ENCODE results near the gene PBXIP1.

PBXIP1 gene, protein sequence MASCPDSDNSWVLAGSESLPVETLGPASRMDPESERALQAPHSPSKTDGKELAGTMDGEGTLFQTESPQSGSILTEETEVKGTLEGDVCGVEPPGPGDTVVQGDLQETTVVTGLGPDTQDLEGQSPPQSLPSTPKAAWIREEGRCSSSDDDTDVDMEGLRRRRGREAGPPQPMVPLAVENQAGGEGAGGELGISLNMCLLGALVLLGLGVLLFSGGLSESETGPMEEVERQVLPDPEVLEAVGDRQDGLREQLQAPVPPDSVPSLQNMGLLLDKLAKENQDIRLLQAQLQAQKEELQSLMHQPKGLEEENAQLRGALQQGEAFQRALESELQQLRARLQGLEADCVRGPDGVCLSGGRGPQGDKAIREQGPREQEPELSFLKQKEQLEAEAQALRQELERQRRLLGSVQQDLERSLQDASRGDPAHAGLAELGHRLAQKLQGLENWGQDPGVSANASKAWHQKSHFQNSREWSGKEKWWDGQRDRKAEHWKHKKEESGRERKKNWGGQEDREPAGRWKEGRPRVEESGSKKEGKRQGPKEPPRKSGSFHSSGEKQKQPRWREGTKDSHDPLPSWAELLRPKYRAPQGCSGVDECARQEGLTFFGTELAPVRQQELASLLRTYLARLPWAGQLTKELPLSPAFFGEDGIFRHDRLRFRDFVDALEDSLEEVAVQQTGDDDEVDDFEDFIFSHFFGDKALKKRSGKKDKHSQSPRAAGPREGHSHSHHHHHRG

DNA sequence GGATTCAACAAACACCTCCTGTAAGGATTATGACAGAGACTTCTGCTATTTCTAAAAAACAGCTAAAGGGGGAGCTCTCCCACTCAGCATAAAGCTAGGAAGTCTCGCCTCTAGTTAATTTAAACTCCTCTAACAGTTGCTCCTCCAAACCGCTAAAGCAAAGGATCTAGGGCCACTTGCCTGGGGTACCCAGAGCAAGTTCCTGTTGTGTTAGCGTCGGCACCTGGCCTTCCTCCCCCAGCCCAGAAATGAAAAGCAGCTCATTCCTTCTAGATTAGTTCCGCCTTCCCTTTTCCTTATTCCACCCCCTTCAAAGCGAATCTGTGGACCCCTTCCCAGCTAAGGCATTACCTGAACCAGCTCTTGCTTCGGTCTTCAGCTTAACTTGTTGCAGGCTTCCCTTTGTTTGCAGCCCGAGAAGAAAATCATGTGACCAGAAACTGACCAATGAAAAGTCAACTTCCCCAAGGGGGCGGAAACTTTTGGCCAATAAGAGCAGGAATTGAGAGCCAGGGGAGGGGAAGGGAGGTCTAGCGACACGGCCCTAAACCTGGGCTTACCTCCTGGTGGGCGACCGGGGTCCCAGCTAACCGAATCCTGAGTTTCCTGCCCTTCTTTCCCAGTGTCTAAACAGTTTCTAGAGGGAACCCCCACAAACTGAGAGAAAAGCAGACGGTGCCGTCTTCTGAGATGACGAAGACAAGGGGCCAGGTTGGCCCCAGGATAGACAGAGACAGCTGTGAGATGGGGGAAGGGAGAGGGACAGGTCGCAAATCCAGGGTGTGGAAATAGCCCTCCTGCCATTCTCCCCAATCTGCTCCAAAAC, at the start of gene PBXIP1:
PBXIP1 (minus strand) TSS at position 382 of the 826 bp plus-strand sequence. CDS start 2,378 bp downstream, outside the sequence.
- peak; percentile 94 for DNase-seq

DNA sequence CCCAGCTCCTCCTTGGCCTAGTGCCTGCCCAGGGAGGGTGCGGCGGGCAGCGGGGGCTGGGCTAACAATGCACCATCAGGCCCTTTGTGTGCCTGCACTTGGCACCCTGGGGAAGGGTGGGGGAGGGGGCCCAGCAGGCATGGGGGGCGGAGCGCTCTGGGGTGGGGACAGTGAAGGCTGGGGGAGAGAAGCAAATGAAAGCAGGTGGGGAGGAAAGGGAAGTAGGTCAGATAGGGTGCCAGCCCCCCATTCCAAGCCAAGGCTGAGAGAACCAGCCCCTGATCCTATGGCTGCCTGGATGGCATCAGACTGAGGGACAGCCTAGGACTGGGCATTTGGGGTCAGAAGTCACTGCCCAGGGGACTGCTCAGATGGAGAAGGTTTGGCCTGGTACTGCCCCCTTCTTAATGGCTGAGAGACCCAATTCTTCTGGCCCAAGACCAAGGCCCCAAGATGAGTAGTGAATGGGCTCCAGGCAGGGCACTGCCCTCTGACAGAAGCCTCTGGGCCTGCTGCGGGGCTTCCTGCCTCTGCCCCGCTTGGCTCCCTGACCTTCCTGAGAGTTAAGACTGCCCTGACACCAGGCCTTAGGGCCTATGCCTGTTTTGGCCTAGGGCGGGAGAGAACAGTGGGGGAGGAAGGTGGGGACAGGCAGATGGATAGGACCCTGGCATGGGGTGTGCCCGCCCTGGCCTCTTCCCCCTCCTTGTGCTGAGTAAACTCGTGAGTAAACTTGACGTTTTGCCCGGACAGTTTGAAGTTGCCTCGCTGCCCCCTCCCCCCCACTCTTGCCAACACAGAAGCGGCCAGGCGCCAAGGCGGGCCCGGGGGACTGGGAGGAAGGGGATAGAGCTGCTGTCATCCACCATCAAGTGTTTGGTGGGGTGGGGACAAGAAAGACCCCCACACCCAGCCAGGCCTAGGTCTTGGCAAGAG, 49.4 kb upstream of the PBXIP1 start:
- DNase-seq, result no peak

DNA sequence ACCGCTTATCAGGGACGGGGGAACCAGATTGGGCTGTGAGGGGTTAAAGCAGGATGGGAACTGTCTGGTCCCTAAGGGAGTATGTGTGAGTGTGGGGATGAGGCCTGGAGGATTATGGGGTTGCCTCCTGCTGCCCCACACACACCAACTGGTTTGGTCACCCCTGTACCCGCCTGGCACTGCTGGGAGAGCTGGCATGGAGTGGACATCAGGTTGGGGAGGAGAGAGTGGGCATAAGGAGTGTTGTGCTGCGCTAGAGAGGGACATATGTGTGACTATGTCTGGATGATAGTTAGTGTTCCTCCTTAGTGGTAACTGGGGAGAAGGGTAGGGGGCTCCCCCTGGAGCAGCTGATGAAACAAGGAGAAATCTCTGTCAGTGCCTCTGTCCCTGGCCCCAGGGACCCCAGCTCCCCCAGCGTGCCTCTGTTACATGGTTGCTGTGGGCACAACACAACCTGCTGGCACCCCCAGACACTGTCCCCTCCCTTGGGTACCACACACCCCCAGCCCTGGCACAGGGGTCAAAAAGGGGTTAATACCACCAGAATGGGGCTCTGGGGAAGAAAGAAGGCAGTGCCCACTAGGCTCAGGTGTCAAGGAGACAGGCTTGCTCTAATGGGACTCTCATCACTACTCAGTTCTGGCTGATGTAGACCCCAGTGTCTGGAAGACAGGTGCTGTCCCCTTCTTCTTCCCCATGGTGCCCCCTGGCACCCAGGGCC, 48.6 kb upstream of the PBXIP1 start:
- peak; percentile 69 for DNase-seq

DNA sequence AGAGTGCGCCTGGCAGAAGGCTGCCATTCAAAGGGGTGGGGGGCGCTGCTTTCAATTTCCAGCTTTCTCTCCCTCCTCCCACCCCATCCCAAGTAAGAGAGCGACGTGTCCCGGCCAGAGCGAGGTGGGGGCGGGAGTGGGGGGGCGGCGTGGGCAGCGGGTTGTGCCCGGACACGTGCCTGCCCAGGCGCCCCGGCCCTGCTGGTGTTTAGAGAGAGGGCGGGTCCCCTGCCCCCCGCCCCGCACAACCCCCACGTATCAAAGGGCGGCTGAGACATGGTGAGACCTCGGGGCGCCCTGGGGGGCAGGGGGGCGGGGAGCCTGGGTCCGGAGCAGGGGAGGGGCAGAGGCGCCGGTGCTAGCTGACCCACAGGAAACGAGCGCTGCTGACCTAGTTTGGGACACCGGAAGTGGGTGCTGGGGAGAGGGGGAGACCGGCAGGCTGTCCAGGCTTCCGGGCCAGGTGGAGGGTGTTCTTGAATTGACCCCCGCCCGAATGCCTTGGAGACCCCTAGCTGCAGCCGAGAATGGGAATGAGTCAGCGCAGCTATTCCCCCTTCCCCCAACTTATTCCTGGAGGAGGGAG, 48.0 kb upstream of the PBXIP1 start:
- DNase-seq, result peak; percentile 84

DNA sequence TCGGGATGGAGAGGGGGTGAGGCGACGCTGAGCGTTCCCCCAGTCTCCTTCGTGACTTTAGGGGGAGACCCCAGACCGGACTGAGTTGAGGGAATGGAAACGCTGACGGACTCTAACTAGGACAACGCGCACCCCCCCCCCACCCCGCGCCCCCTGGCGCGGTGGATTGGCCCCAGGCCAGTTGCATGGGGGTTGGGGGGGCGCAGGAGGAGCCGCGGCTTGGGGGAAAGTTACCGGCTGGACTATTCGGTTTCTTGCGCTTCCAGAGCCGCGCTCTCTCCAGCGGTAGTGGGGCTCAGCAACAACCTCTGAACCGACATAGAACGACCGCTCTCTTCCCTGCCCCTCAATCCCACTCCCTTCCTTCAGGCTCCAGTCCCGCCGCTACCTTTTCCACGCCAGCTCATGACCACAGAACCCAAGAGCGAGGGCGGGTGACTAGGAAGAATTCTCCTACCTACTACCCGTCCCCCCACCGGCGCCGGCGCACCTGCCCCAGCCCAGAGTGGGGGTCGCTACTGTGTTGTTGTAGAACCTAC, 47.4 kb upstream of the PBXIP1 start:
- DNase-seq, result peak; percentile 82

DNA sequence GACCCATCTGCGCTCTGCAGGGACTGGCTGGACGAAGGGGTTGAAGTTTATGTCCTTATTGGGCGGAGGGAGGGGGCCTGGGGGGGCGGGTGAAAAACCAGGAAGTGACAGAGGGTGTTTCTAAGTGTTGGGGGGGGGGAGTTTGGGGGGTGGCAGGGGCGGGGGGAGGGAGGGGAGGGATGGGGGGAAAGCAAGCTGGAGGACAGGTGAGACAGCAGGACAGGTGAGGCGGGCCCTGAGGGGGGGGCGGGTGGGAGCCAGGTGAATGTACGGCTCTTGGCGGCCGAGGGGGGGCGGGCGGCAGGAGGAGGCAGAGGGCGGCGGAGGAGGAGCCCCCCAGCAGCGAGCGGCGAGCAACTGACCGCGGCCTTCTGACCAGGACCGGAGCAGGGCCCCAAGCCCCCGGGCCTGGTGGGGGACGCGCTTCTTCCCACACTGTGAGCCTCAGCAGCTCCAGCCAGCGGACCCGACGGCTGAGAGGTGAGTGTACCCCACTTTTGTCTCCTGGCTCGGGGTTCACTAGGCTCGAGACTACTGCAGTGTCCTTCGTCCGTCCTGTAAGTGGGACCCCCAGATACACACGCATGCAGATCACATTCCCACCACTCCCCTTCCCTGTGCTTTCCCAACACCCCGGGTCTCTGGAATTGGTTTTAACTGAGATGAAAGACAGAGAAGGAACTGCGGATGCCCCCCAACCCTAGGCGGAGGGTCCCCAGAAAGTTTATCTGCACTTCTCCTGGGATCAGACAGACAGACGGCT, 46.7 kb upstream of the PBXIP1 start, which contains the start of gene ZBTB7B:
ZBTB7B (plus strand) TSS at position 339 of the 763 bp plus-strand sequence. CDS start 11,859 bp downstream, outside the sequence.
- peak; percentile 68 for DNase-seq

DNA sequence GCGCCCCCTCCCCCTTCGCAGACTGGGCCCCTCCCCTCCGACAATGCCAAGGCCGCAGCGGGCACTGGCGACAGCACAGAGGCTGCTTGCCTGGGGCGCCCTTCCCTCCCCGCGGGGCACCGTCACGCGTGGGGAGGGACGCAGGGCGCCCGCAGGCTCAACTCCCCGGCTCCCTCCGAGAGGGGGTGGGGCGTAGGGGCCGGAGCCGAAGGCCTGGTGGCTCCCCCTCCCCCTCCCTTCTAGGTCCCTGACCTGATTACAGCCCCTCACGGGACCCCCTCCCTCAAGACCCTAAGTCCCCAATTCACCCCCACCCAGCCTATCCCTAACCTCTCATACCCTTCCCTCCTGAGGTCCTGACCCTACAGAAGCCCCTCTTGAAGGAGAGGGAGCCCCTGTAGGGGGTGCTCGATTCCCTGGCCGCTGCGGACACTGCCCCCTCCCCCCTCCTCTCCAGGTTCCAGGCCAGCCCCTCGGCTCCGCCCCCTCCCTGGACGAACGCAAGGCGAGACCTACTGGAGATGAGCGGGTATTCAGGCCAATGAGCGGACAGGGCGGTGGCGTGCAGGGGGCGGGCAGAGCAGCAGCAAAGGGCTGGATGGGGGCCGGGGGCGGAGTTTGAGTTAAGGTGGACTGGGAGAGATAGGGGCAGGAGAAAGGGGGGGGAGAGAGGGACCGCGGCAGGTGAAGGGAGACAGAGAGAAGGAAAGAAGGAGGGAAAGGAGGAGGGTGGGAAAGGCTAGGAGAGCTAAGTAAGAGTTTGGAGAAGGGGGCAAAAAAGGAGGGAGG, 46.0 kb upstream of the PBXIP1 start:
- DNase-seq, result peak; percentile 100

DNA sequence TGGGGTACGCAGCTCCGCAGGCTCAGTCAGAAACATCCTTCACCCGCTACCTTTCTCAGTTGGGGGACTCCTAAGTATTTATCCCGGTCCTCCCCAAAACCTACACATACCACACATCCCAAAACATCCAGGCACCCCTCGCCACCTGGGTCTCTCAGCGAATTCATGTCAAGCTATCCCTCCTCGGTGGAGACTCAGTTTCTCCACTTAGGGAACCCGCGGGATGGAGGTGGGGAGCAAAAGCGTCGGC, 45.5 kb upstream of the PBXIP1 start:
- DNase-seq, result no peak

DNA sequence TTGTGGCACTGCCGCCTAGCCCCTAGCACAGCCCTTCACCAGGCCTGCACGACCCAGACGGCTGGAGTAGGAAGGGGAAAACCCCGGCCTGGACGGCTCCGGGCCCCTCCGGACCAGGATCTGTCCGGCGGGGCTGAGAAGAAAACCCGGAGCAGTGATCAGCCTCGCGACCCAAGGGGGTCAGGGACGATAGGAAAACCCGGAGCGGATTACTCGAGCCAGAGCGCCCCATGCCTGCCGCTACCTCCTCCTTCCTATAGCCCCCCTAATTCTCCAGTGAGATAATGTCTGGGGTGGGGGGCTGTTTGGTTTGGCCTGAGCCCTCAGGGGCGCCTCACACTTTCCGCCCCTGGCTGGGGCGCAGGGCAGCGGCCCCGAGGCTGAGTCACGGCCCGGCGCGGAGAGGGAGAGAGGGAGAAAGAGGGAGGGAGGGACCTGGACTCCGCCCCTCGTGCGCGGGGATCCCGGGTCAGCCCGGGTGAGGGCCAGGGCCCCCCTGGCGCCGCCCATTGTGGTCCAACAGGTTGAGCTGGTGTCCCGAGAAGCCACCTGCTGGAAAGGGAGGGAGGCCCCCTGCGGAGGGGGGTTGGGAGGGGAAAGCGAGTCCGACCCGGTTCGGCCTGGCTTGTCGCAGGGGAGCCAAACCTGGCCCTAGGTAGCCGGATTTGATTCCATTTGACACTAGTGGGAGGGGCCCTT, 45.0 kb upstream of the PBXIP1 start:
- peak; percentile 97 for DNase-seq

DNA sequence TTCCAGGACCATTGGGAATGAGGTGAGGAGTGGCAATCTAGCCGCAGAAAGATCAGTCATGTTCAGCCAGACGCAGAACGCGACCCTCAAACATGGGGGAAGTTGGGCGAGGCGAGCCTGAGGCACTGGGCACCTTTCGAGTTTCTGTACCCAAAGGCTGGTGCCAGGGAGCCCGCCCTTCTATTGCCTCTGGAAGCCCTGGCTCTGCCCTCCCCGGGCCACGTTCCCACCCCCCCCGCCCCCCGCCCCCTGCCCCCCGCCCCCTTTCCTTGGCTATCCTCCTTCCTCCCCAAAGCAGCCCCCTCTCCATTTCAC, 44.5 kb upstream of the PBXIP1 start:
- no peak for DNase-seq

DNA sequence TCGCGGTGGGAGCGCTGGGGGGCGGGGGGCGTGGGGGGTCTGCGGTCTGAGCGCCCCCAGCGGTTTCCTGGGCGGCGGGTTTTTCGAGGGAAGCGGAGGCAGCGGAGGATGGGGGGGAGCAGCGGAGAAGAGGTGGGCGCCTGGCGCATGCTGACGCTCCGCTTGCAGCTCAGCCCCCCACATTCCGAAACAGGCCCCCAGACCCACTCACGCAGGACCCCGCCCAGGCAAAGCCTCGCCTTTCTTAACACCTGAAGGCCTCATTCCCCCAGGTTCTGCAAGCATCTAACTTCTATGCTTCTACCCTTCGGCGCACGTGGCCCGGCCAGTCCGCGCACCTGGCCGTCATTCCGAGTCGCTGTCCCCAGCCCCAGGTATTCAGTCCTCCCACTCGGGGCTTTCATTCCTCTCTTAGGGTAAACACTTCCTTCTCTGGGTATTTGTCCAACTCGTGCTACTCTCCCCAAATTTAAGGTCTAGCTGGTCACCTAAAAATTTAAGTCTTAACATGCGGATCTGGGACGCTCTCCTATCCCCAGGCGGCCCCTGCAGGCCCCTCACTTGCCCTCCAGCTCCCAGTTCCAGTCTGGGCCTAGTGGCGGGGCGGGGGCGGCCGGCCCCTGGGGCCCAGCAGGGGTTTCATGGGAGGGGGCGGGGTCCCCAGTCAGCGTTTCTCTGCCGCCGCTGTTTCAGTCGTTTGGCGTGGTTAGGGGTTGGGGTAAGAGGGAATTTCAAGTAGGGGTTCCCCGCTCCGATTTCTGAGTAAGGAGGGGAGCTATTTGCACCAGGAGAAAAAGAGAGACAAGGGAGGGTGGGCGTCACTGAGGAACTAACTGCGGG, 43.9 kb upstream of the PBXIP1 start:
- peak; percentile 85 for DNase-seq

DNA sequence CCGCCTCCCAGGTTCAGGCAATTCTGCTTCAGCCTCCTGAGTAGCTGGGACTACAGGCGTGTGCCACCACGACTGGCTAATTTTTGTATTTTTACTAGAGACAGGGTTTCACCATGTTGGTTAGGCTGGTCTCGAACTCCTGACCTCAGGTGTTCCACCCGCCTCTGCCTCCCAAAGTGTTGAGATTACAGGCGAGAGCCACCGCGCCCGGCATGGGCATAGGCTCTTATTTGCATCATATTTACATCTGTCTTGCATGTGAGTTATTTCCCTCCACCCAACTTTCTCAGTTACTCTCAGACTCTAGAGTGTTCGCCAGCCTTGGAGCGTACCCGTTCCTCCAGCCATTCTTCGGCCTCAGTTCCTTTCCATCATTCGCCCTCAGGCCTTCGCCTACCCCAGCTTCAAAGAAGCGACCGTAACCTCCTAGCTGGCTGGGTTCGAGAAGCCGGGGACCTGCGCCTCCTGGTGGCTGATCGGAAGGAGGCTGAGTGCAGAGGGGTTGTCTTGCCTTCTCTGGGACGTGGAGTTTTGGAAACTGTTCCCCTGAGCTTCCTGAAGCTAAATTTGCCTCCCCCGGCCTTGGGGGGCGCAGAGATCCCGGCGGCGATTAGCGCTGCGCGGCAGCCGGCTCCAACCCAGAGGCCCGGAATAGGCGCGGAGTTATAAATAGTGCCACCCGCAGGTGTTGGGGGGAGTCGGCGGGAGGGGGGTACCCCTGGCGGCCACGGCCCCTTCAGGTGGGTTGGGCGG, 43.1 kb upstream of the PBXIP1 start:
- DNase-seq, result peak; percentile 84

DNA sequence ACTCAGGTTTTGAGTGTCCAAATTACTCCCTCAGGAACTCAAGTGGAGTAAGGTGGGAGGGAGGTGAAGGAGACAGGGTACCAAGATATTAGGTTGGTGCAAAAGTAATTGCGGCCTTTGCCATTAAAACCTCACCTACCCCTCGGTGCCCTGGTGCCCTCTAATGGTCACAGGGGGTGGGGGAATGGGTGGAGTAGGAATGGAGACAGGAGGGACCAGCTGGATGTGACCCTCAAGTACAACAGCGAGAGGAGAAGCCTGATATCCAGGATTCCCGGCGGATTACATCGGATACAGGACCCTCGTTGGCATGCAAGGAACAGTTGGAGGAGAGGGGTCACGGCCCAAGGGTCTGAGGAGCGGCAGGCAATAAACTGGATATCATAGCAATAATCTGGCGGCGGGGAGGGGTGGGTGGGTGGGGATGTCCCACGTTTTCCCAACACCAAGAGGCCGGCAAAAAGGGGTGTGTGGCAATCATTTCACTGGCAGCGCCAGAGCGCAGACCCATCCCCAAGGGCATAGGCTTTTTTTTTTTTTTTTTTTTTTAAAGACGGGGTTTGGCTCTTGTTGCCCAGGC, 42.4 kb upstream of the PBXIP1 start:
- no peak for DNase-seq

DNA sequence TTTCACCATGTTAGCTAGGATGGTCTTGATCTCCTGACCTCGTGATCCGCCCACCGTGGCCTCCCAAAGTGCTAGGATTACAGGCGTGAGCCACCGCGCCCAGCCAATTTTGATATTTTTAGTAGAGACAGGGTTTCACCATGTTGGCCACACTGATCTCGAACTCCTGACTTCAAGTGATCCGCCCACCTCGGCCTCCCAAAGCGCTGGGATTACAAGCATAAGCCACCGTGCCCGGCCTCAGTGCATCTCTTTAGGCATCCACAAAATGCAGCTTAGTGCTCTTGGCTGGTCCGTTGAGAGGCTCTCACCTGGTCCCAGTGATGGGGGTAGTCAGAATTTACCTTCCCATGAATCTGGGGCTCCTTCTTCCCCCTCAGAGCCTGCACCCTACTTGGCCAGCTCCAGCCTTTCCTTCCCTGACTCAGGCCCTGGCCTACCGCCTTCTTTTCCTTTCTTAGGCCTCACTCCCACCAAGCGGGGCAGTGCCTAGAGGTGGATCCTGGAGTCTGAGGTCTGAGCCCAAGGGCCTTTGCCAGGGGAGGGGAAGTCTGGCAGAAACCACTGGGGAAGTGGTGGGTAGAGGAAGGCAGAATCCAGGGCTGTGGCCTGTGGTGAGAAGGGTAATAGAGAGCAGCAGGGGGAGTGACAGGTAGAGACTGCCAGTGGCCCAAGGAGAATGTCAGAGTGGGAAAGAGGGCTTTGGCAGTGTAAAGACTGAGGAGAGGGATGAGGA, 41.2 kb upstream of the PBXIP1 start:
- DNase-seq, result no peak

DNA sequence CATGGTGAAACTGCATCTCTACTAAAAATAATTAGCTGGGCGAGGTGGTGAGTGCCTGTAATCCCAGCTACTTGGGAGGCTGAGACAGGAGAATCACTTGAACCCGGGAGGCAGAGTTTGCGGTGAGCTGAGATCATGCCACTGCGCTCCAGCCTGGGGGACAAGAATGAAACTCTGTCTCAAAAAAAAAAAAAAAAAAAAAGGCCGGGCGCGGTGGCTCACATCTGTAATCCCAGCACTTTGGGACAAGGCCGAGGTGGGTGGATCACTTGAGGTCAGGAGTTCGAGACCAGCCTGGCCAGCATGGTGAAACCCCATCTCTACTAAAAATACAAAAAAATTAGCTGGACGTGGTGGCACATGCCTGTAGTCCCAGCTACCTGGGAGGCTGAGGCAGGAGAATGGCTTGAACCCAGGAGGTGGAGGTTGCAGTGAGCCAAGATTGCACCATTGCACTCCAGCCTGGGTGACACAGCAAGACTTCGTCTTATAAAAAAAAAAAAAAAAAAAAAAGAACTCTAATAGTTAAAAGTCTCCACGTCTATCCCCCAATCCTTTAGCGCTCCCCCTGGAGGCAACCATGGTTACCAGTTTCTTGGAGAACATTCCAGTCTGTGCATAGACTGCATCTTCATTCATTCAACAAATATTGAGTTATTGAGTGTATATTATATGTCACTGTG, 39.5 kb upstream of the PBXIP1 start:
- DNase-seq, result peak; percentile 45
